Upper lobe of left lung (tissue), 4 donors: Measurements from ENCODE around the gene CA9.

ENCODE experiments used
- CTCF ChIP-seq, 6 experiments: fragments of 450-650 bp in 4 of 6; fragments of 200-600 bp in 2 of 6; sonication (generic) in 2 of 6; IDR thresholded peaks; one replicate each; pipeline ENCODE4 v1.5.1; 2016 to 2019; ENCODE audit warnings: antibody characterized with exemption in 6 of 6
- POLR2A ChIP-seq, 4 donors: fragments of 450-650 bp; IDR thresholded peaks; one replicate each; pipeline ENCODE4 v1.5.1; 2016 to 2017; ENCODE audit warnings: antibody characterized with exemption in 4 of 4, mild to moderate bottlenecking in 2 of 4

GRCh38 chr9:35664531-35665470, 8.9 kb upstream of the CA9 start, which contains the start of gene ARHGEF39:
- TF ChIP-seq CTCF (IDR thresholded peaks at IDR 0.05), result peak in 1 of 6 experiments; percentile 39
- peak in 1 of 4 donors; percentile 60 for TF ChIP-seq POLR2A (IDR thresholded peaks at IDR 0.05)
